K562 (cell line): ENCODE data around the gene CRABP2. TPM values are rescaled to one million over a fixed set of nuclear protein-coding genes. Genes with fewer than 3 reads are reported as not detected.

ENCODE experiments used
- ARID4B ChIP-seq: sonication (generic); formaldehyde crosslinking; IDR thresholded peaks from 2 replicates; pipeline ENCODE4 v1.8.0; 2022; ENCODE audit warnings: mild to moderate bottlenecking, missing genetic modification reagents
- CBX3 ChIP-seq, 2 experiments: IDR thresholded peaks; 1 replicate in 1 of 2; 2 replicates in 1 of 2; pipeline ENCODE4 v1.6.1; 2012; ENCODE audit warnings: inconsistent platforms in 2 of 2, low read length in 2 of 2, borderline replicate concordance in 1 of 2, control low read depth in 1 of 2
- FOXK1 ChIP-seq: sonication (generic); formaldehyde crosslinking; IDR thresholded peaks from 2 replicates; pipeline ENCODE4 v1.8.0; 2022; ENCODE audit warnings: missing genetic modification reagents, mild to moderate bottlenecking, borderline replicate concordance
- FUS ChIP-seq: fragments of 200-400 bp; formaldehyde crosslinking; optimal IDR thresholded peaks from 2 replicates; pipeline ENCODE3; 2017; ENCODE audit warnings: low read depth, low read length
- KLF6 ChIP-seq: fragments of 250-450 bp; sonication (Bioruptor Pico); IDR thresholded peaks from 2 replicates; pipeline ENCODE4 v1.4.0; 2020; ENCODE audit warnings: mild to moderate bottlenecking, moderate library complexity, borderline replicate concordance
- NELFE ChIP-seq: IDR thresholded peaks from 2 replicates; pipeline ENCODE4 v1.6.1; 2011; ENCODE audit warnings: mild to moderate bottlenecking; ENCODE audit not compliant: insufficient read depth, insufficient read length
- NFRKB ChIP-seq: fragments of 450-650 bp; IDR thresholded peaks from 2 replicates; pipeline ENCODE4 v1.6.1; 2016; ENCODE audit warnings: low read depth
- PCBP2 ChIP-seq: fragments of 200-400 bp; formaldehyde crosslinking; IDR thresholded peaks from 2 replicates; pipeline ENCODE4 v1.6.1; 2018; ENCODE audit warnings: low read length, low read depth, mild to moderate bottlenecking, moderate library complexity; ENCODE audit not compliant: poor library complexity, severe bottlenecking
- RBM14 ChIP-seq: fragments of 200-400 bp; formaldehyde crosslinking; IDR thresholded peaks from 2 replicates; pipeline ENCODE4 v1.6.1; 2018; ENCODE audit warnings: low read depth, mild to moderate bottlenecking, low read length, moderate library complexity, borderline replicate concordance; ENCODE audit not compliant: insufficient read depth
- SRSF9 ChIP-seq: fragments of 200-400 bp; formaldehyde crosslinking; IDR thresholded peaks from 2 replicates; pipeline ENCODE4 v1.6.1; 2017; ENCODE audit warnings: low read depth, low read length, borderline replicate concordance
- TEAD2 ChIP-seq: fragments of 450-650 bp; IDR thresholded peaks from 2 replicates; pipeline ENCODE4 v1.6.1; 2016; ENCODE audit warnings: missing genetic modification characterization, control low read depth, missing compliant biosample characterization
- ZNF133 ChIP-seq: fragments of 250-450 bp; sonication (Bioruptor Pico); IDR thresholded peaks from 2 replicates; pipeline ENCODE4 v1.4.0; 2020; ENCODE audit warnings: mild to moderate bottlenecking
- ZNF274 ChIP-seq: IDR thresholded peaks from 2 replicates; pipeline ENCODE4 v1.6.1; 2011; ENCODE audit warnings: low read depth, mild to moderate bottlenecking, low read length, moderate library complexity, borderline replicate concordance
- ZNF507 ChIP-seq: conservative IDR thresholded peaks from 2 replicates; pipeline ENCODE4 v1.6.1; 2017; ENCODE audit warnings: missing genetic modification characterization, missing compliant biosample characterization
- ZNF764 ChIP-seq: fragments of 250-450 bp; sonication (Bioruptor Pico); IDR thresholded peaks from 2 replicates; pipeline ENCODE4 v1.4.0; 2020; ENCODE audit warnings: low read depth, mild to moderate bottlenecking, moderate library complexity
- polyA plus RNA-seq, 8 experiments: library from polyadenylated mRNA; depleted of rRNA in 4 of 8; stranded (reverse) in 5 of 8; unstranded in 3 of 8; fragments of >200 nt; fragmentation: Nextera tagmentation in 2 of 8; fragmentation: Illumina TruSeq in 1 of 8; extraction: Ambion mirVana in 2 of 8; extraction: Trizol in 1 of 8; gene quantifications; 2 replicates each; pipeline versions ENCODE4 v1.2.1 to v1.2.3, GENCODE V29; 2011 to 2014; ENCODE audit warnings: inconsistent platforms in 1 of 8, missing spikeins in 1 of 8
- total RNA-seq, 7 experiments: library from RNA; depleted of rRNA in 6 of 7; stranded (reverse); fragments of >200 nt in 6 of 7; fragmentation: Illumina TruSeq in 2 of 7; extraction: Trizol in 2 of 7; gene quantifications; 2 replicates each; pipeline versions ENCODE4 v1.2.1 to v1.2.3, GENCODE V29; 2011 to 2021; ENCODE audit warnings: low replicate concordance in 1 of 7
- TF ChIP-seq, protein P1 (sequence below): fragments of 450-650 bp; IDR thresholded peaks from 2 replicates; pipeline ENCODE4 v1.6.1; 2016; ENCODE audit warnings: mild to moderate bottlenecking
- TF ChIP-seq, protein P2 (sequence below): sonication (generic); formaldehyde crosslinking; IDR thresholded peaks from 2 replicates; pipeline ENCODE4 v1.8.1; 2023; ENCODE audit warnings: mild to moderate bottlenecking, missing genetic modification reagents

The CRABP2 gene
- total and polyA plus RNA-seq, 9 of the 15 experiments (the other 6 are each of a cell fraction or from before 2014, with no cell fraction given): 0.30 to 2.5 (median 0.82) TPM

DNA sequence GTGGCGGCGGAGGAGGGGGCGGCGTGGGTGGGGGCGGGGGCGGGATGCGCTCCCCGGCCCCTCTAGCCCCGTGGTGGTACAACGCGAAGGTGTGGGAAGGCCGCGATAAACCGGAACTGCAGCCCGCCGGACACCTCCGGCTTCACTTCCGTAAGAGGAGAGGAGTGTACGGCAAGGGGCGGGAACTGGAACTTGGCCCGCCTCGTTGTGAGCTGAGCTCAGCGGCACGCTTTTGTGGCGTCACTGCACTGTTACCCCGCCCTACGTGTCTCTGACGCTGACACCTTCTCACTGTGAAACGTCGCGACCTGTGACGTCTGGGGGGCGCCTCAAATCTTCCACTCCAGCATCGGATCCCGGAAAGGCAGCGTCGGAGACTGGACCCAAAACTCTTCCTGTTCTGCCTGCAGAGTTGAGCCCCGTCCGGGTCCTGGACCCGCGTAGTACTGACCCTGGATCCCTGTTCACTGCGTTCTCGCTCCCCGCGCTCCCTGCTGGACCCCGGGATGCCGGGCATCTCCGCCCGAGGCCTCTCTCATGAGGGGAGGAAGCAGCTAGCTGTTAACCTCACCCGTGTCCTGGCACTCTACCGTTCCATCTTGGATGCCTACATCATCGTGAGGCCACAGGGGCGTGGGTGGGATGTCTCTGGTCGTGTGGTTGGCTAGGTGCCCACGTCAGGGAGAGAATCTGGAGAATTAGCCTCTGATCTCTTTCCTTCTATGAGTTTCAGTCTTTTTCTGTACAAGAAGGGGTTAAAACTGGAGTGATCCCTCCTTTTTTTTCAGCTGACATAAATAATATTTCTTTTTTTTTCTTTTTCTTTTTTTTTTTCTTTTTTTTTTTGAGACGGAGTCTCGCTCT lies 23.4 kb upstream of the CRABP2 start, which contains the start of gene ISG20L2 (continued):
- TF ChIP-seq, protein P1, sequence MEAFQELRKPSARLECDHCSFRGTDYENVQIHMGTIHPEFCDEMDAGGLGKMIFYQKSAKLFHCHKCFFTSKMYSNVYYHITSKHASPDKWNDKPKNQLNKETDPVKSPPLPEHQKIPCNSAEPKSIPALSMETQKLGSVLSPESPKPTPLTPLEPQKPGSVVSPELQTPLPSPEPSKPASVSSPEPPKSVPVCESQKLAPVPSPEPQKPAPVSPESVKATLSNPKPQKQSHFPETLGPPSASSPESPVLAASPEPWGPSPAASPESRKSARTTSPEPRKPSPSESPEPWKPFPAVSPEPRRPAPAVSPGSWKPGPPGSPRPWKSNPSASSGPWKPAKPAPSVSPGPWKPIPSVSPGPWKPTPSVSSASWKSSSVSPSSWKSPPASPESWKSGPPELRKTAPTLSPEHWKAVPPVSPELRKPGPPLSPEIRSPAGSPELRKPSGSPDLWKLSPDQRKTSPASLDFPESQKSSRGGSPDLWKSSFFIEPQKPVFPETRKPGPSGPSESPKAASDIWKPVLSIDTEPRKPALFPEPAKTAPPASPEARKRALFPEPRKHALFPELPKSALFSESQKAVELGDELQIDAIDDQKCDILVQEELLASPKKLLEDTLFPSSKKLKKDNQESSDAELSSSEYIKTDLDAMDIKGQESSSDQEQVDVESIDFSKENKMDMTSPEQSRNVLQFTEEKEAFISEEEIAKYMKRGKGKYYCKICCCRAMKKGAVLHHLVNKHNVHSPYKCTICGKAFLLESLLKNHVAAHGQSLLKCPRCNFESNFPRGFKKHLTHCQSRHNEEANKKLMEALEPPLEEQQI: no peak
- TF ChIP-seq RBM14 (no peak), ZNF133 (CRISPR knock-in tag) (no peak), KLF6 (no peak), FOXK1 (CRISPR knock-in tag) (no peak), ZNF507 (tag) (no peak), CBX3 (IDR thresholded peaks at IDR 0.05; ENCODE audit: borderline replicate concordance in 1 of 2, low read length in 2 of 2) (no peak), ZNF274 (no peak), NELFE (no peak), ARID4B (CRISPR knock-in tag) (peak; percentile 90), NFRKB (no peak), SRSF9 (no peak), ZNF764 (no peak), TEAD2 (tag) (no peak), FUS (no peak), PCBP2 (no peak)
- TF ChIP-seq, protein P2, sequence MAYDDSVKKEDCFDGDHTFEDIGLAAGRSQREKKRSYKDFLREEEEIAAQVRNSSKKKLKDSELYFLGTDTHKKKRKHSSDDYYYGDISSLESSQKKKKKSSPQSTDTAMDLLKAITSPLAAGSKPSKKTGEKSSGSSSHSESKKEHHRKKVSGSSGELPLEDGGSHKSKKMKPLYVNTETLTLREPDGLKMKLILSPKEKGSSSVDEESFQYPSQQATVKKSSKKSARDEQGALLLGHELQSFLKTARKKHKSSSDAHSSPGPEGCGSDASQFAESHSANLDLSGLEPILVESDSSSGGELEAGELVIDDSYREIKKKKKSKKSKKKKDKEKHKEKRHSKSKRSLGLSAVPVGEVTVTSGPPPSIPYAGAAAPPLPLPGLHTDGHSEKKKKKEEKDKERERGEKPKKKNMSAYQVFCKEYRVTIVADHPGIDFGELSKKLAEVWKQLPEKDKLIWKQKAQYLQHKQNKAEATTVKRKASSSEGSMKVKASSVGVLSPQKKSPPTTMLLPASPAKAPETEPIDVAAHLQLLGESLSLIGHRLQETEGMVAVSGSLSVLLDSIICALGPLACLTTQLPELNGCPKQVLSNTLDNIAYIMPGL: no peak
